ENCODE results near the gene GNG13. TPM values are rescaled to one million over a fixed set of nuclear protein-coding genes. Genes with fewer than 3 reads are reported as not detected.

Gene GNG13
- total RNA-seq, 1 experiment from 2014 or later = not detected

- H3K4me1 ChIP-seq (ENCODE audit: insufficient read depth, low read length) = no peaks in the 10 kb centered on the region
- H3K79me1 ChIP-seq (ENCODE audit: insufficient read depth, low read depth, low read length, poor library complexity, severe bottlenecking) = no peaks in the 10 kb centered on the region
- H2BK12ac ChIP-seq (ENCODE audit: insufficient read length, low read depth, low read length) = no peak overlapping the region
- H3K23me2 ChIP-seq (ENCODE audit: insufficient read length, low read depth, low read length, poor library complexity, severe bottlenecking) = peaks cover 4% of the 10 kb centered on the region
- no peaks in the 10 kb centered on the region for H3K9me3 ChIP-seq (ENCODE audit: control insufficient read depth, low read depth, low read length)
- H3K4me2 ChIP-seq (ENCODE audit: insufficient read depth, insufficient read length, low read length) = no peak overlapping the region
- H3K4ac ChIP-seq (ENCODE audit: low read depth, low read length) = no peak overlapping the region
- no peaks in the 10 kb centered on the region for H3K79me2 ChIP-seq (ENCODE audit: insufficient read depth, low read length)
- no peak for DNase-seq
- H3K27me3 ChIP-seq (ENCODE audit: insufficient read depth, low read length) = no peaks in the 10 kb centered on the region; the same call in 1 of the 2 replicates
- H2BK5ac ChIP-seq (ENCODE audit: insufficient read length, low read length) = no peak overlapping the region
- no CpG with 5 or more reads among the region's 22 CpGs for WGBS (ENCODE audit: extremely low coverage, insufficient read length, low lambda C conversion rate)
- H3K23ac ChIP-seq (ENCODE audit: insufficient read length, low read depth, low read length) = no peak overlapping the region
- no peak for TF ChIP-seq CTCF (conservative IDR thresholded peaks at IDR 0.05)
- no peak overlapping the region for H2BK20ac ChIP-seq (ENCODE audit: low read depth, low read length, poor library complexity, severe bottlenecking)
- no peak overlapping the region for H3K18ac ChIP-seq (ENCODE audit: insufficient read length, low read depth, low read length)
- peaks cover 13 to 32% (median 21%) of the 10 kb centered on the region in 3 experiments; a peak in 6 of 7 replicates for H3K36me3 Mint-ChIP-seq (ENCODE audit: insufficient read depth in 1 of 3, low read depth in 3 of 3)
- no peak overlapping the region for H4K5ac ChIP-seq (ENCODE audit: insufficient read length, low read depth, low read length)
- H2BK120ac ChIP-seq (ENCODE audit: low read depth, low read length, poor library complexity, severe bottlenecking) = no peak overlapping the region
- H4K91ac ChIP-seq (ENCODE audit: insufficient read length, low read depth, low read length) = no peak overlapping the region
- no peak overlapping the region for H3K56ac ChIP-seq (ENCODE audit: insufficient read length, low read depth, low read length)
- H2AK5ac ChIP-seq (ENCODE audit: insufficient read length, low read length) = no peak overlapping the region
- no peak overlapping the region for H3K9ac ChIP-seq (ENCODE audit: extremely low read depth, insufficient read length, low read length)
- no peak overlapping the region for H3K27ac Mint-ChIP-seq
- H3K14ac ChIP-seq (ENCODE audit: insufficient read depth, low read length) = no peak overlapping the region
- H4K20me1 ChIP-seq (ENCODE audit: control insufficient read depth, insufficient read depth, insufficient read length) = no peaks in the 10 kb centered on the region
- no peak overlapping the region for H3K27ac ChIP-seq (ENCODE audit: insufficient read length, low read depth, low read length)
- no peak overlapping the region for H4K8ac ChIP-seq (replicated peaks; ENCODE audit: insufficient read length, low read depth, low read length)
- H3K9me3 Mint-ChIP-seq = peaks cover 0 to 3% of the 10 kb centered on the region in 2 experiments; a peak in 1 of 5 replicates
- H3K4me3 Mint-ChIP-seq = no peak overlapping the region
- no peaks in the 10 kb centered on the region for H3K4me1 Mint-ChIP-seq
- peaks cover 32% of the 10 kb centered on the region for H3K27me3 Mint-ChIP-seq (ENCODE audit: low read depth)
- H3T11ph ChIP-seq (ENCODE audit: low read length) = no peak overlapping the region
- no peak overlapping the region for H2AFZ ChIP-seq (ENCODE audit: low read length)
- no peak overlapping the region for H2BK15ac ChIP-seq (ENCODE audit: low read depth, low read length)
These were observed 2.8 kb downstream of the GNG13 start for GRCh38 chr16:797686-798085.
